Tibial nerve (tissue), 3 donors: Measurements from ENCODE around the gene C11orf97.

Experiments used
- POLR2A ChIP-seq, 2 donors: fragments of 450-650 bp; IDR thresholded peaks; one replicate each; pipeline ENCODE4 v1.6.1; 2017; ENCODE audit warnings: antibody characterized with exemption in 2 of 2, mild to moderate bottlenecking in 2 of 2, moderate library complexity in 2 of 2
- TF ChIP-seq, protein P1 (sequence below), 5 experiments: fragments of 200-600 bp in 3 of 5; fragments of 450-650 bp in 2 of 5; sonication (generic) in 3 of 5; IDR thresholded peaks; one replicate each; pipeline ENCODE4 v1.5.1; 2016 to 2019; ENCODE audit warnings: antibody characterized with exemption in 5 of 5, mild to moderate bottlenecking in 3 of 5, moderate library complexity in 2 of 5

DNA sequence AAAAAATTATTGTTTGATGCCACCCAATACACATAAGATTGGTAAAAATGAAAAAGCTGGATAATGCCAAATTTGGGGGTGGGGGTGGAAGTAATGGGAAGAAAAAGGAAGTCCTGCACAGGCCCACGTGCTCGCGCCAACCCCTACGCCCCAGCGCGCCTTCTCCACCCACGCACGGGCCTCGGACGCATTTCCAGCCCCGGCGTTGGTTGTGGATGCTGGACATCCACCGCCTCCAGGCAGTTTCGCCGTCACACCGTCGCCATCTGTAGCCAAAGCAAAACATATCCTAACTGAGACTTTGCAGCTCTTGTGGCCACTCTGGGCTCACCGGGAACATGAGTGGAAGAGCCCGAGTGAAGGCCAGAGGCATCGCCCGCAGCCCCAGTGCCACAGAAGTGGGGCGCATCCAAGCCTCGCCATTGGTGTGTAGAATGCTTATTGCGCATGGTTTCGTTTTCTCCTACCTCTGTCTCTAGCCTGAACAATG is 55.0 kb downstream of the C11orf97 start, which contains the start of gene PIWIL4:
- TF ChIP-seq, protein P1, sequence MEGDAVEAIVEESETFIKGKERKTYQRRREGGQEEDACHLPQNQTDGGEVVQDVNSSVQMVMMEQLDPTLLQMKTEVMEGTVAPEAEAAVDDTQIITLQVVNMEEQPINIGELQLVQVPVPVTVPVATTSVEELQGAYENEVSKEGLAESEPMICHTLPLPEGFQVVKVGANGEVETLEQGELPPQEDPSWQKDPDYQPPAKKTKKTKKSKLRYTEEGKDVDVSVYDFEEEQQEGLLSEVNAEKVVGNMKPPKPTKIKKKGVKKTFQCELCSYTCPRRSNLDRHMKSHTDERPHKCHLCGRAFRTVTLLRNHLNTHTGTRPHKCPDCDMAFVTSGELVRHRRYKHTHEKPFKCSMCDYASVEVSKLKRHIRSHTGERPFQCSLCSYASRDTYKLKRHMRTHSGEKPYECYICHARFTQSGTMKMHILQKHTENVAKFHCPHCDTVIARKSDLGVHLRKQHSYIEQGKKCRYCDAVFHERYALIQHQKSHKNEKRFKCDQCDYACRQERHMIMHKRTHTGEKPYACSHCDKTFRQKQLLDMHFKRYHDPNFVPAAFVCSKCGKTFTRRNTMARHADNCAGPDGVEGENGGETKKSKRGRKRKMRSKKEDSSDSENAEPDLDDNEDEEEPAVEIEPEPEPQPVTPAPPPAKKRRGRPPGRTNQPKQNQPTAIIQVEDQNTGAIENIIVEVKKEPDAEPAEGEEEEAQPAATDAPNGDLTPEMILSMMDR (IDR thresholded peaks at IDR 0.05) = no peak
- TF ChIP-seq POLR2A (IDR thresholded peaks at IDR 0.05) = no peak
